H9 (cell line): Measurements from ENCODE around the gene POU2AF1. TPM values are rescaled to one million over a fixed set of nuclear protein-coding genes. Genes with fewer than 3 reads are reported as not detected.

Source experiments
- DNase-seq: peaks from one replicate; pipeline ENCODE4 v3.0.0-alpha.2; 2017
- H2AFZ ChIP-seq: one replicate; pipeline ENCODE4 v1.6.1; 2013; ENCODE audit warnings: mild to moderate bottlenecking, low read length, control low read depth, moderate library complexity
- H2AK5ac ChIP-seq: 2 replicates; pipeline ENCODE4 v1.6.1; 2013; ENCODE audit warnings: low read length, control low read depth, mixed read lengths; ENCODE audit not compliant: insufficient read length
- H2BK120ac ChIP-seq: one replicate; pipeline ENCODE4 v1.6.1; 2013; ENCODE audit warnings: low read depth, mild to moderate bottlenecking, low read length, control low read depth, inconsistent platforms; ENCODE audit not compliant: poor library complexity, severe bottlenecking
- H2BK12ac ChIP-seq: 2 replicates; pipeline ENCODE4 v1.6.1; 2013; ENCODE audit warnings: low read length, control low read depth, mixed read lengths, low read depth; ENCODE audit not compliant: insufficient read length
- H2BK15ac ChIP-seq: 2 replicates; pipeline ENCODE4 v1.6.1; 2013; ENCODE audit warnings: low read depth, low read length, control low read depth
- H2BK20ac ChIP-seq: one replicate; pipeline ENCODE4 v1.6.1; 2013; ENCODE audit warnings: low read depth, mild to moderate bottlenecking, low read length, control low read depth, inconsistent platforms; ENCODE audit not compliant: poor library complexity, severe bottlenecking
- H2BK5ac ChIP-seq: 2 replicates; pipeline ENCODE4 v1.6.1; 2013; ENCODE audit warnings: low read length, control low read depth, mixed read lengths; ENCODE audit not compliant: insufficient read length
- H3K14ac ChIP-seq: 2 replicates; pipeline ENCODE4 v1.6.1; 2013; ENCODE audit warnings: low read length, control low read depth; ENCODE audit not compliant: insufficient read depth
- H3K18ac ChIP-seq: 2 replicates; pipeline ENCODE4 v1.6.1; 2013; ENCODE audit warnings: low read depth, mild to moderate bottlenecking, mixed read lengths, low read length, control low read depth; ENCODE audit not compliant: insufficient read length
- H3K23ac ChIP-seq: 2 replicates; pipeline ENCODE4 v1.6.1; 2013; ENCODE audit warnings: low read length, control low read depth, mixed read lengths, low read depth; ENCODE audit not compliant: insufficient read length
- H3K23me2 ChIP-seq: 2 replicates; pipeline ENCODE4 v1.6.1; 2013; ENCODE audit warnings: low read depth, mild to moderate bottlenecking, mixed read lengths, low read length, control low read depth; ENCODE audit not compliant: insufficient read length, poor library complexity, severe bottlenecking
- H3K27ac ChIP-seq: 2 replicates; pipeline ENCODE4 v1.5.1; 2013; ENCODE audit warnings: low read length, control low read depth, mixed read lengths, low read depth; ENCODE audit not compliant: insufficient read length
- H3K27me3 ChIP-seq: 2 replicates; pipeline ENCODE4 v1.6.1; 2013; ENCODE audit warnings: low read length, control low read depth, inconsistent platforms; ENCODE audit not compliant: insufficient read depth
- H3K4ac ChIP-seq: 2 replicates; pipeline ENCODE4 v1.6.1; 2013; ENCODE audit warnings: low read depth, mild to moderate bottlenecking, control low read depth, inconsistent platforms, low read length, moderate library complexity
- H3K4me1 ChIP-seq: 2 replicates; pipeline ENCODE4 v1.6.1; 2013; ENCODE audit warnings: low read length, control low read depth, inconsistent platforms; ENCODE audit not compliant: insufficient read depth
- H3K4me2 ChIP-seq: 2 replicates; pipeline ENCODE4 v1.6.1; 2013; ENCODE audit warnings: low read length, control low read depth, mixed read lengths; ENCODE audit not compliant: insufficient read length, insufficient read depth
- H3K56ac ChIP-seq: 2 replicates; pipeline ENCODE4 v1.6.1; 2013; ENCODE audit warnings: low read depth, mild to moderate bottlenecking, mixed read lengths, low read length, control low read depth; ENCODE audit not compliant: insufficient read length
- H3K79me1 ChIP-seq: 2 replicates; pipeline ENCODE4 v1.6.1; 2013; ENCODE audit warnings: low read depth, mild to moderate bottlenecking, moderate library complexity, low read length, control low read depth, inconsistent platforms; ENCODE audit not compliant: insufficient read depth, poor library complexity, severe bottlenecking
- H3K79me2 ChIP-seq: 2 replicates; pipeline ENCODE4 v1.6.1; 2013; ENCODE audit warnings: low read length, control low read depth, inconsistent platforms; ENCODE audit not compliant: insufficient read depth
- H3K9ac ChIP-seq: 2 replicates; pipeline ENCODE4 v1.6.1; 2013; ENCODE audit warnings: low read length, control low read depth, mixed read lengths; ENCODE audit not compliant: insufficient read length; ENCODE audit errors: extremely low read depth
- H3K9me3 ChIP-seq: one replicate; pipeline ENCODE4 v1.6.1; 2013; ENCODE audit warnings: low read depth, low read length, inconsistent platforms; ENCODE audit not compliant: control insufficient read depth
- H3T11ph ChIP-seq: one replicate; pipeline ENCODE4 v1.6.1; 2013; ENCODE audit warnings: mild to moderate bottlenecking, low read length, control low read depth, inconsistent platforms
- H4K20me1 ChIP-seq: one replicate; pipeline ENCODE4 v1.6.1; 2013; ENCODE audit not compliant: control insufficient read depth, insufficient read length, insufficient read depth
- H4K5ac ChIP-seq: 2 replicates; pipeline ENCODE4 v1.6.1; 2013; ENCODE audit warnings: low read depth, mild to moderate bottlenecking, mixed read lengths, low read length, control low read depth; ENCODE audit not compliant: insufficient read length
- H4K8ac ChIP-seq: replicated peaks from 2 replicates; pipeline ENCODE4 v1.6.1; 2013; ENCODE audit warnings: low read length, control low read depth, mixed read lengths, low read depth; ENCODE audit not compliant: insufficient read length
- H4K91ac ChIP-seq: 2 replicates; pipeline ENCODE4 v1.6.1; 2013; ENCODE audit warnings: low read depth, mild to moderate bottlenecking, moderate library complexity, mixed read lengths, low read length, control low read depth; ENCODE audit not compliant: insufficient read length
- H3K27ac Mint-ChIP-seq, 3 experiments: 2 replicates in 2 of 3; 3 replicates in 1 of 3; pipeline ENCODE4 v1.8.0; 2020 to 2021; ENCODE audit warnings: mixed read lengths in 3 of 3, mild to moderate bottlenecking in 1 of 3, moderate library complexity in 1 of 3
- H3K27me3 Mint-ChIP-seq: 2 replicates; pipeline ENCODE4 v1.8.0; 2021; ENCODE audit warnings: low read depth, mild to moderate bottlenecking, moderate library complexity, mixed read lengths
- H3K36me3 Mint-ChIP-seq, 3 experiments: 2 replicates in 2 of 3; 3 replicates in 1 of 3; pipeline ENCODE4 v1.8.0; 2020 to 2021; ENCODE audit warnings: low read depth in 3 of 3, mixed read lengths in 3 of 3; ENCODE audit not compliant: insufficient read depth in 1 of 3
- H3K4me1 Mint-ChIP-seq, 2 experiments: 2 replicates each; pipeline ENCODE4 v1.8.0; 2020; ENCODE audit warnings: mixed read lengths in 2 of 2
- H3K4me3 Mint-ChIP-seq, 2 experiments: 2 replicates in 1 of 2; 3 replicates in 1 of 2; pipeline ENCODE4 v1.8.0; 2020 to 2021; ENCODE audit warnings: mild to moderate bottlenecking in 2 of 2, mixed read lengths in 2 of 2, moderate library complexity in 1 of 2
- H3K9me3 Mint-ChIP-seq, 2 experiments: 2 replicates in 1 of 2; 3 replicates in 1 of 2; pipeline ENCODE4 v1.8.0; 2020; ENCODE audit warnings: mild to moderate bottlenecking in 2 of 2, mixed read lengths in 2 of 2, moderate library complexity in 1 of 2
- WGBS: extraction: QIAGEN DNeasy Blood & Tissue Kit; methylation state at CpG from one replicate; pipeline ENCODE4 v1.1.7; 2013; ENCODE audit warnings: missing lambda C conversion rate, low lambda C conversion rate, mixed read lengths; ENCODE audit not compliant: insufficient read length; ENCODE audit errors: extremely low coverage; 5-methylcytosine and 5-hydroxymethylcytosine counted together
- total RNA-seq: library from RNA; stranded (reverse); gene quantifications from 2 replicates; pipeline ENCODE4 v1.2.1, GENCODE V29; 2021
- TF ChIP-seq, protein P1 (sequence below): fragments of 200-600 bp; sonication (generic); conservative IDR thresholded peaks from 3 replicates; pipeline ENCODE4 v1.8.0; 2021; ENCODE audit warnings: antibody characterized with exemption, mild to moderate bottlenecking

POU2AF1 gene
- total RNA-seq, 1 experiment from 2014 or later, result not detected

DNA sequence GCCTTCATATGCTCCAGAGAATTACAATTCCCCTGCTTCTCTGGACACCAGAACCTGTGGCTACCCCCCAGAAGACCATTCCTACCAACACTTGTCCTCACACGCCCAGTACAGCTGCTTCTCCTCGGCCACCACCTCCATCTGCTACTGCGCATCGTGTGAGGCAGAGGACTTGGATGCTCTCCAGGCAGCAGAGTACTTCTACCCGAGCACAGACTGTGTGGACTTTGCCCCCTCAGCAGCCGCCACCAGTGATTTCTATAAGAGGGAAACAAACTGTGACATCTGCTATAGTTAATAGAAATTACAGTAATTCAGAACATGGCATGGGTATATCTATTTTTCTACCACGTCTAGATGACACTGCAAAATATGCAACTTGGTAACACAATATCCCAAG lies 70.9 kb downstream of the POU2AF1 start:
- Histone ChIP-seq H4K20me1 (no peaks in the 10 kb centered on the region), H2BK120ac (no peak overlapping the region), H2BK5ac (no peak overlapping the region), H3K79me1 (no peaks in the 10 kb centered on the region), H3K14ac (no peak overlapping the region; the same call in 1 of the 2 replicates), H4K91ac (no peak overlapping the region), H2AFZ (no peak overlapping the region), H2AK5ac (no peak overlapping the region), H4K8ac (no peak overlapping the region), H3K79me2 (no peaks in the 10 kb centered on the region), H3K27me3 (no peaks in the 10 kb centered on the region), H2BK12ac (no peak overlapping the region), H3T11ph (no peak overlapping the region), H2BK20ac (no peak overlapping the region), H3K4ac (no peak overlapping the region), H4K5ac (no peak overlapping the region), H3K9me3 (no peaks in the 10 kb centered on the region), H2BK15ac (no peak overlapping the region), H3K27ac (no peak overlapping the region), H3K56ac (no peak overlapping the region), H3K23me2 (no peaks in the 10 kb centered on the region), H3K18ac (no peak overlapping the region), H3K9ac (no peak overlapping the region), H3K23ac (no peak overlapping the region), H3K4me2 (no peak overlapping the region), H3K4me1 (0 out of 2 replicates have a peak, but pooled peaks cover 3% of the 10 kb centered on the region)
- H3K4me3 Mint-ChIP-seq, result no peak overlapping the region
- H3K36me3 Mint-ChIP-seq, result no peaks in the 10 kb centered on the region
- DNase-seq, result no peak
- peaks cover 7 to 13% of the 10 kb centered on the region in 2 experiments for H3K4me1 Mint-ChIP-seq
- no CpG with 5 or more reads among the region's 7 CpGs for WGBS
- H3K9me3 Mint-ChIP-seq, result no peaks in the 10 kb centered on the region
- H3K27me3 Mint-ChIP-seq, result peaks cover 2% of the 10 kb centered on the region; the same call in 1 of the 2 replicates
- TF ChIP-seq, protein P1, sequence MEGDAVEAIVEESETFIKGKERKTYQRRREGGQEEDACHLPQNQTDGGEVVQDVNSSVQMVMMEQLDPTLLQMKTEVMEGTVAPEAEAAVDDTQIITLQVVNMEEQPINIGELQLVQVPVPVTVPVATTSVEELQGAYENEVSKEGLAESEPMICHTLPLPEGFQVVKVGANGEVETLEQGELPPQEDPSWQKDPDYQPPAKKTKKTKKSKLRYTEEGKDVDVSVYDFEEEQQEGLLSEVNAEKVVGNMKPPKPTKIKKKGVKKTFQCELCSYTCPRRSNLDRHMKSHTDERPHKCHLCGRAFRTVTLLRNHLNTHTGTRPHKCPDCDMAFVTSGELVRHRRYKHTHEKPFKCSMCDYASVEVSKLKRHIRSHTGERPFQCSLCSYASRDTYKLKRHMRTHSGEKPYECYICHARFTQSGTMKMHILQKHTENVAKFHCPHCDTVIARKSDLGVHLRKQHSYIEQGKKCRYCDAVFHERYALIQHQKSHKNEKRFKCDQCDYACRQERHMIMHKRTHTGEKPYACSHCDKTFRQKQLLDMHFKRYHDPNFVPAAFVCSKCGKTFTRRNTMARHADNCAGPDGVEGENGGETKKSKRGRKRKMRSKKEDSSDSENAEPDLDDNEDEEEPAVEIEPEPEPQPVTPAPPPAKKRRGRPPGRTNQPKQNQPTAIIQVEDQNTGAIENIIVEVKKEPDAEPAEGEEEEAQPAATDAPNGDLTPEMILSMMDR, result no peak
- 0 out of 7 replicates have a peak overlapping the region, but pooled peaks of 1 of the 3 experiments have one; percentile 57 for H3K27ac Mint-ChIP-seq
